ENCODE measurements around the gene RPTOR.
"Not testable (repeated sequence)": the region's sequence is repeated elsewhere in the genome, so short reads cannot be mapped to it uniquely, and the experiment has no call there.

Gene RPTOR

DNA sequence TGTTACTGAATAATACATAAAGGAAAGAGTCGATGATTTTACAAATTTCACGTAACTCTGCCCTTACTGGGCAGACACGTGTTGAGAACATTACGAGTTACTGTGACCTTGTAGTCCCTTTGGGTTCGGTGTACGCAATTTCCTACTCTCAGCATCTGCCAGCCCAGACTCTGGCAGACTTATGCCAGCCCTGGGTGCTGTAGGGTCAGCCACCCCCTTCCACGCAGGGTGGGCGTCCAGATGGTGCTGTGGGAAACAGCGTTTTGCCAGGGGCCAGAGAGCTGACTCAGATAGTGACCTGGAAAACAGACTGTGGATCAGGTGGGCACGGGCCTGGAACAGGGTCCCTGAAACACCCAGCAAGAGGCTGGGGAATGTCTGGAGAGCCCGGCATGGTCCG lies 148.9 kb downstream of the RPTOR start:
- no peak for DNase-seq (ENCODE audit: low read depth in 2 of 2)

DNA sequence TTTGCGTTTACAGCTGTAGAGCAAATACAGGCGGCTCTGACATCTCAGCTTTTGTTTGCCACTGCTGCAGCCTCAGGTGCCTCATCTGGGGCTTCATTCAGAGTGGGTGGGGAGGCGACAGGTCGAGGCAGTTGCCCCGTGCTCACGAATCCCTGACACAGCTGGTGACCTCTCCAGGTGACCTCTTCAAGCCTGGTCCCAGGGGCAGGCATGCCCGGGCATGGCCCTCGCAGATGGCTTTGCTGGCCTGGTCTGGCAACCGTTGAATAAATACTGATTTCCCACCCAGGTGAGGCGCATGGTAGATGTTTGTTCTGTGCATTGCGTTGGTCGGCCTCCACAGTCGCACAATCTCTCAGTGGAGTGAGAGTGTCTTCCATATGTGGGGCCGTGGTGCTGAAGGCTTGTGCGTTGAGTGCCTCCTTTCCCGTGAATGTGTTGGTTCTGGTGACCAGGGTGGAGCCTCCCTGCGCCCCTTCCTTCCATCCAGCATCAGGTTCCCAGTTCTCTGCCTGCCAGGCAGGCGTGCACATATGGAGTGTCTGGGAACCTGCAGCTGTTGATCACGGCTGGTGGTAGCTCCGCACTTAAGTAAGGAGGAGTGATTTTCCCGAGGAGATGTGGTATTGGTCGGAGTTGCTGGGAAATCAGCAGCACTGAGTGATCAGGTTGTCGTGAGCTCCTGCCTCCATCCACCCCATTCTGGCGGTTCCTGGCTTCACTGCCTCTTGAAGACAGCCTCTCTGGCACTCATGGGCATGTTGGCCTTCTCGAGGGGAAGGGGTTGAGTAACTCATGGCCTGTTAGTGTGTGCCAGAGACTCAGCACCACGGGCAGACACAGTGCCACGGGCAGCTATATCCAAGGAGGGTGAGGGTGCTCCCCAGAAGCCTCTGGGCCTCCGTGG lies 149.7 kb downstream of the RPTOR start:
- no peak for DNase-seq (ENCODE audit: low read depth in 2 of 2)

DNA sequence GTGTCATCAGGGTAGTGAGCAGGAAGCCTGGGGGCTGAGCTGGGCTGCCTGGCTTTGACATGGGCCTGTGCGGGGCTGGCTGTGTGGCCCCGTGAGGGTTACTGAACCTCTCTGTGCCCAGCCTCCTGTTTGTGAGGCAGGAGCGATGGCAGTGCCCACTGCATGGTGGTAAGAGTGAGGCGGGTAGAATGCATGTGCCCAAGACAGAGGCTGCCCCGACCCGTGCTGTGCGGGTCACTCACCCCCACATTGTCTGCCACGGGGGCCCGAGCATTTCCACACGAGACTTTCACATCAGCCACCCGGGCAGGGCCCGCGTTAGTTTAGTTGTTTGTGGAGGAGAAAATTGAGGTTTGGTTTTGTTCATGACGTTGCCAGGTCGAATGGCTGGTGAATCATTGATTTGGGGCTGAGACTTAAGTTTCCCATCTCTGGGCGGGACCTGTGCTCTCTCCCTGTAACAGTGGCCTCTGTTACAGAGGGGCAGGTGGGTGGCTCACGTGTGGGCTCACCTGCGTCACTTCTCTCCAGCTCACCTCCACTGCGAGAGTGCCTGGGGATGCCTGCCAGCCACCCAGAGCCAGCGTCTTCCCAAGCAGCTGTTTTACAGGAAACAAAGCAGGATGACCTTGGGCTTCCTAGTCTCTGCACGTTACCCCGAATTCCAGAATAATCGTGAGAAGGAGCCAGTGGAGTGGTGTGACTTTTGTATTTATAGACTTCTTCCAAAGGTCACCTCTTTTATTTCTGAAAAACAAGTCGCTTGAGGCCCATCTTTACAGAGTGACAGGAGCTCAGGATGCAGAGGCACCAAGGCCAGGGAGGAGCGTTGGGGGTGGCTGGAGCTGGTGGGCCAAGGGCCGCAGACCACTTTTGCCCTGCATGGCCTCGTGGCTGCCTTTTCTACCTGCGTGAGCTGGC lies 150.6 kb downstream of the RPTOR start:
- no peak for DNase-seq (ENCODE audit: low read depth in 2 of 2)

DNA sequence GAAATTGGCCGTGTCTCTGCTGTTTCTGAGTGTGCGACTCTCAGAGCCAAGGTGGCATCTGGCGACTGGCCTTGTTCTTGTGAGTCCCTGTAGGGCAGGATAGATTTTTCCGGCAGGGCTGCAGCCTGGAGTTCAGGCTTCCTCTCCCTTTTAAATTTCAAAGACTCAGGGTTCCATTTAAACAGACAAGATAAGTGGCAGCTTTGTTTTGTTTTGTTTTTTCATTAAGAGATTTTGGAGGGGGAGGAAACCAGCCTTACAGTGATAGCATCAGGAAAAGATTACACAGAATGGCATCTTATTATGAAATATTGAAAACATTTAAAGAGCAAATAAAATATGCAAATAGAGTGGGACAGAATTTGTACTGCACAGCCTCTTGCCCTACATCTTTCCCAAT lies 151.3 kb downstream of the RPTOR start:
- no peak for DNase-seq (ENCODE audit: low read depth in 2 of 2)

DNA sequence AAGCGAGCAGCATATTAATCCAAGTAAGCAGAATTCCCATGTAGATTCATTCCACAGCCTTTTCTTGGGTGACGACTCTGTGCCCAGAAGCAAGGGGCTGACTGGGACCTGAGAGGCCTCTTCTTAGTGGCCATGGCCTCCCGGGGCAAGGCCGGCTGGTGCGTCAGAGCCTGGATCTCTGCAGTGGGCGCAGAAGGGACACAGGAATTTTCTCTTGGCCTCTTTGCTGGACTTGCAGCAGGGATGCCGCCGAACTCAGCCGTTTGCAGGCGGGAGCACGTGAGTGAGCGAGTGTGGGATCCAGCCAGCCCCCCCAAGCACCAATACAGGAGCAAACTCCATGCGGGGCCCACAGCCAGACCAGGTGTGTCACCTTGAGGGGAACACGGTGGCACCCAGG lies 151.8 kb downstream of the RPTOR start:
- DNase-seq (ENCODE audit: low read depth in 2 of 2), result no peak

DNA sequence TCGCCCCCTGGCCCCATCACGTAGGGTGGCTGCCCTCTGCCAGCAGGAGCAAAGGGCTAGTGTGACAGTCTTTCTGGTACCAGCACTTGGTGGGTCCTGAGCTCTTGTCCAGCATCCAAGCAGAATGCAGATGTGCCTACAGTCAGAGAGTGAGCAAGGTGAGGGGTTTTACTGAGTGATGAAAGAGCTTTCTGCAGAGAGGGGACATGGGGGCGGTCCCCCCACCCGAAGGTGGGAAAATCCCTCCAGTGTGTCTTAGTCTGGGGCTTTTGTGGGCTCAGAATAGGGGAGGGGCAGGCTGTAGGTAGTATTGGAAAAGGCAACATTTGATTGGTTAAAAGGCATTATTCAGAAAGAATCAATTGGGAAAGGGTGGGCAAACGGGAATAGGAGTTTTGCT lies 152.3 kb downstream of the RPTOR start:
- DNase-seq (ENCODE audit: low read depth in 2 of 2), result no peak

DNA sequence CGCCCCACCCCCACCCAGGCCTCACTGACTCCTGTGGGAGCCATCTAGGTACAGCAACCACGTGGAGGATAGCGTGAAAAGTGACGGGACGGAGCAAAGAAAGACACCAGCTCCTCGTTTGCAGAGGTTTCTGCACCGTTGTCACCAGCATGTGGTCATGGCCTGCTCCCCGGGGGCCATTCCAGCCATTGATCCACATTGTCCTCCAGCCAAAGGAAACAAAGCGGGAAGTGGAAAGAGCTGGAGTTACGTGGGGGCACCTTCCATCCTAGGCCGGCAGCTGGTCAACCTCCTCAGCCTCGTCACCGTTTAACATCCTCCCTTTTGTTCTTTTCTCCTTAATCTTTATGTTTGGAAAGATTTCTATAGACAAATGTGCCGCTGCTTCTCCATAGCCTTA lies 153.7 kb downstream of the RPTOR start:
- no peak for DNase-seq (ENCODE audit: low read depth in 2 of 2)

DNA sequence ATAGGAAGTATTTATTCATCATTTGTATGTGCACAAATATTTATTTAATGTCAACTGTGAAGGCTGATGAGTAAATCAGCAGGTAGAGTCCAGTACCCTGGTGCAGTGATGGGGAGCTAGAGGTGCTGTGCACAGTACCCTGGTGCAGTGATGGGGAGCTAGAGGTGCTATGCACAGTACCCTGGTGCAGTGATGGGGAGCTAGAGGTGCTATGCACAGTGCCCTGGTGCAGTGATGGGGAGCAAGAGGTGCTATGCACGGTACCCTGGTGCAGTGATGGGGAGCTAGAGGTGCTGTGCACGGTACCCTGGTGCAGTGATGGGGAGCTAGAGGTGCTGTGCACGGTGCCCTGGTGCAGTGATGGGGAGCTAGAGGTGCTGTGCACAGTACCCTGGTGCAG lies 154.6 kb downstream of the RPTOR start:
- DNase-seq (ENCODE audit: low read depth in 2 of 2), result not testable (repeated sequence)

DNA sequence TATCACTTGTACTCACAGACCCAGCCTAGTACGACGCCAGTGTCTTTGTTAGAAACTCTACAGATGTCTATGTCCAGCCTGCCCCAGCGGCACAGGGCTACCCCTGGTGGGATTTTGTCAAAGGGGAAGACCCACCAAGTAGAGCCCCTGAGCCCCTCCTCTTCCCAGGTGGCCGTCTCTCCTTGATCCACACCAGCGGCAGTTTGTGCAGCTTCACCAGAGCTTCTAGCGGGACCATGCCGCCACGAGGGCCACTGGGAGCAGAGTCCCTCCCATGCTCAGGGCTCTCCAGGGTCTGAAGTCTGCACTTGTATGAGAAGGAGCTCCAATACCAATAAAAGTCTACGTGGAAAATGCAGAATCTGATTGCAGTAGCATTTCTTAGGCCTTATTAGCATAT lies 157.1 kb downstream of the RPTOR start:
- DNase-seq (ENCODE audit: low read depth in 2 of 2), result no peak

DNA sequence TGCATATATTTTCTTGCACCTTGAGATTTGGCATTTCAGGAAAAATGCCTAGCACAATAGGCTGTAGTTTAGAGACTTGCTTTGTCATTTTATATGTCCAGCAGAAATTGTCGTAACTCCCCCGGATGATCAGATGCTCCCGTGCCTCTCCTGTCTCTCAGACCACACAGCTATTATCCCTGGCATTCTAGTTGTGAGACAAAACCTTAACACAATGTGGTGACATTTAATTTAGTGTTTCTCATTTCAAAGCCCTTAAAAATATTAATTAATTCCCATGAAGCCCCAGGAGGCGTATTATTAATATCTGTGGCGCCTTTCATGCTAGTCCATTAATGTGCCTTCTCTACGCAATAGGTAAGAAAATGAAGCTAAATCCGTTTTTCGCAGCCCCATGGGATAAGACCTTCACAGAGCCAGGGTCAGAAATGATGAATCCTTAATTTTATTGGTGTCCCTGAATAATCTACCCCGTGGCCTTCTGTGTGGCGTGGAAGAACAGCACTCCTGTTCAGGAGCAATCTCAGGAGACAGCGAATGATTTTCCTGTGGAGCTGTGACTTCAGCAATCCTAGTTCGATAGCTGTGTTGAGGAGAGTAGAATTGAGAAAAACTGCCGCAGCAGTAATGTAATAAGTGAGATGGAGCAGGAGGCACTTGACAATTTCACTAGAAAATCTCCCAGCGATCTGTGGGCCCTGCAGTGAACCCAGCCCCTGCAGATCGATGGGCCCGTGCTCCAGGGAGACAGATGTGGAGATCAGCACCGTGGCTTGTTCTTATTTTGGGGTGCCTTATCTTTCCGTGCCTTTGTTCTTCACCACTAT lies 157.9 kb downstream of the RPTOR start:
- no peak for DNase-seq (ENCODE audit: low read depth in 2 of 2)

DNA sequence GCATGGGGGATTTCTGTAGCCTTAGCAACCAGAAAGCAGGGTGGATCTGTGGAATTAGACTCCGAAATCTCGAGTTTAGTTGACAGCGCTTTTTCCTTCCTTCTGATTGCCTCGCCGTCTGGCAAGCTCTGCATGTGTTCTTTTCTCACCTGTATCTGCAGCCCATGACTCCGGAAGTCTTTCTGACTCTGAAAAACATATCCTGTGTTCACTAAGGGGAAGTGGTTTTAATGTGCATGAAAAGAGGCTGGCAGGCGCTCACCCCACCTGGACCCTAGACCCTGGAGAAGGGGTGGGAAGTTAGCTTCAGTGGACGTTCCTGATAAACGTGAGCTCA lies 158.5 kb downstream of the RPTOR start:
- no peak for DNase-seq (ENCODE audit: low read depth in 2 of 2)

DNA sequence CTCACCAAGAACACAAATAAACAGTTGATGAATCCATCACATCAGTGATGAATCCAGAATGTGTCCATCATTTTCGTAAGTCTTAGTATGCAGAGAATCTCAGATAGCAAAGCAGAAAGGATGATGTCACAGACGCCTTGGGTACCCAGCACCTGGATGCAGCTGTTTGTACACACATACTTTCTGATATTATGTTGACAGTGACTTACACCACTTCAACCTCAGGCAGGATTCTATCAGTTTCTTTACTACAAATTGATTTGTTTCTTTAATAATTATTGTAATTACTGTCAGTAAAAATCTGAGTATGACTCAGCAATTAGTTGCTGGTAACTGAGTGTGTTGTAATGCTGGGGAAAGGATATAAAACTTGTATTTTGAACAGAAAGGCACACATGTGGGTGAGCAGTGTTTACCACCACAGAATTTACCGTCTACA lies 159.8 kb downstream of the RPTOR start:
- DNase-seq (ENCODE audit: low read depth in 2 of 2), result no peak

DNA sequence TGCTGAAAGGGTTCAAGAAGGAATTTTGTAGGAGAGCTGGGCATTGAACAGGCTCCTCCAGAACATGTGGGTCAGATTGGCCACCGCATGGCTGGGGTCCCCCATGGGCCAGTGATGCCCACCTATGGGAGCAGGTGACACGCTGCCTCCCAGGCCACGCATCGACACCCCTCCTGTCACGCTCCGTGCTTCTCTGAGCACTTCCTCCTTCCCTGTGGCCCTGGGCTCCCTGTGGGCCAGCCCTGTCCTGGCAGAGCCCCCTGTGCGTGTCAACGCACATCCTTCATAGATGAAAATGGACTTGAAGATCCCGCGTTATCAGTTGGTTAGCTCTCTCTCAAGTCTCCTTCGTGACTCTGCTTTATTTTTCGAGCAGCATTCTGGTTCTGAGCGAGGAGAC lies 160.3 kb downstream of the RPTOR start:
- no peak for DNase-seq (ENCODE audit: low read depth in 2 of 2)

DNA sequence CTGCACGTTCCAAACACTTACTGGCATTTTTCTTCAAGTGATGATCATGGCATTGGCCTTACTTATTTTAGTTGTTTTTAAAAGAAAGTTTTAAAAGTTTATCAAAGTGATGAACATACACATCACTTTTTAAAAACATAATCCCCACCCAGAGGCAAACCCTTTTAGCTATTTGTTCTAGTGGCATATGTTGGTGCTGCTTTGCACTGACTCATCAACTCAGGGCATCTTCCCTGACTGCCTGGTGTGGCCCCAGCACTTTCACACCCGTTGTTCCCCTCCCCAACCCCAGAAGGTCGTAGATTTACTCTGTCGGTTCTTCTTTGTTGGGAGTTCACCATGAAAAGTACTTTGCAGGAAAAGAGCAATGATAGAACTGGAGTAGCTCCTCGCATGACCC lies 161.3 kb downstream of the RPTOR start:
- DNase-seq (ENCODE audit: low read depth in 2 of 2), result no peak

DNA sequence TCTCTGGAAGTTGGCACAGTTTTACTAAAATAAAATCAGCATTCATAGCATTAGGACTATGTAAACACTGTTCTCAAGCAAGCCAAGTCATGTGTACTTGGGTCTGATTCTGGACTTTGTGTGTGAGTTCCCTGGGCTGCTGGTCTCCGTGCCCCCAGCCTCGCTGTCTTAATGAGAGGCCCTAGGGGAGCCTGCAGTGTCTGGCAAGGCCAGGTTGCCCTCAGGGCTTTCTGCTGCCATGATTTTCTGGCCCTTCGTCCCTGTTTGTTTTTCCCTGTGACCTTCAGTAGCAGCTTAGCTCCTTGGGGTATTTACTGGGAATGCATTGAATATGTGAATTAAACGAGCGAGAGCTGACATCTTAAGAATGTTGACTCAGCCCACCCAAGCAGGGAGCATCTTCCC lies 161.8 kb downstream of the RPTOR start:
- no peak for DNase-seq (ENCODE audit: low read depth in 2 of 2)

DNA sequence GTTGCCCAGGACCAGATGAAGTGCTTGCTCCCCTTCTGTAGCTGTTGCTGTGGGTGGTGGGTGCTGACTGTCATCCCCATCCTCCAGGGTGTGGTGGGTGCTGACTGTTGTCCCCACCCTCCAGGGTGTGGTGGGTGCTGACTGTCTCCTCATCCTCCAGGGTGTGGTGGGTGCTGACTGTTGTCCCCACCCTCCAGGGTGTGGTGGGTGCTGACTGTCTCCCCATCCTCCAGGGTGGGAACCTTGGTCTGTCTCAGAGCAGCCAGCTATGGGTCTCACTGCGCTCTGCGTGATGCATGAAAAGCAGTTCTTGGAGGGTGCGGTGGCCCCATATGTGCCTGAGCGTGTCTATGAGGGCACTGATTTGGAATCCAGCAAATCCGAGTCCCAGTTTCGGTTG lies 163.8 kb downstream of the RPTOR start:
- no peak for DNase-seq (ENCODE audit: low read depth in 2 of 2)

DNA sequence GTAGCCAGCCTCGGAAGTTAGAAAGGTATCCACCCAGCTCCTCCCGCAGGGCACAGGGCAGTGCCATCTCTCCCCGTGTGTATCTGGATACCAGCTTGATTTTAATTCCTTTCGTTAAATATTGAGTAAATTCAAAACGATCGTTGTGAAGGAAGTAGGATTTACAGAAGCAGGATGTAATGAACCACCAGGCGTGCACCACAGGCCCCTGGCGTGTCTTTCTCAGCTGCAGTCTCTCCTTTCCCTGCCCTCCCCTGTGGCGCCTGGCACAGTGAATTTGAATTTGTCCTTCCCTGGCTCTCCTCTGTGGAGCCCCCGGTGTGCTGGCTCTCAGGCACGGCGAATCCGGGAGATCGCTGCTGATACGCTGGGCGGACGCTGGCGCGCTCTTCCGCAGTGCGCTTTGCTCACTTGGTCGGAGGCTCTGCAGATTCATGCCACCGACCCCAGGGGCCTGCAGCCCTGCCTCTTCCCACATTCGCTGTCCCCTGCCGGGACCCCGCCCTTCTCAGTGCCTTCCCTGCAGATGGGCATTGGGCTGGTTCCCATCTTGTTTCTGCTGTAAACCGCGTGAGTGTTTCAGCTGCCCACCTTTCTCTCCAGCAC lies 164.6 kb downstream of the RPTOR start:
- no peak for DNase-seq (ENCODE audit: low read depth in 2 of 2)

DNA sequence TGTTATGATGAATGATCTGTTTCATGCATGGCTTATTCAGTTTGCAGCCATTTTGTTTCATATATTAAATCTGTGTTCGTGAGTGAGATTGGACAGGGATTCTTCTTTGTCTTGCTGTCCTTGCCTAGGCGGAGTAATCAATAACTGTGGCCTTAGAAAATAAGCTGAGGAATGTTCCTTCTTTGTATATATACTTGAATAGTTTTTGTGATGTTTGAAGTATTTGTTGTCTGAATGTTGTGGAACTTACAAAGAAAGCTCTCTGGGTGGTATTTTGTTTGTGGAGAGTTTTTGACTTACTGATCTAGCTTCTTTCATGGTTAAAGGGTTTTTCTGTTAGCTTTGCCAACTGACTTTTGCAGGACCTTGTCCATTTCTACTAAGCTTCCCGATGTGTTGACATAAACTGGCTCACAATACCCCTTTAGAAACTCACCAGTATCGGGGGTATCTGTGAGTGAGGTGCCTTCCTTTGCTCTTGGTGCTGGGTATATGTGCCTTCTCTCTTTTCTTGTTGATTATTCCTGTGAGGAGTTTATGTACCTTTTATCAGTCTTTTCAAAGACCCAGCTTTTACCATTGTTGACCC lies 166.2 kb downstream of the RPTOR start:
- no peak for DNase-seq (ENCODE audit: low read depth in 2 of 2)

DNA sequence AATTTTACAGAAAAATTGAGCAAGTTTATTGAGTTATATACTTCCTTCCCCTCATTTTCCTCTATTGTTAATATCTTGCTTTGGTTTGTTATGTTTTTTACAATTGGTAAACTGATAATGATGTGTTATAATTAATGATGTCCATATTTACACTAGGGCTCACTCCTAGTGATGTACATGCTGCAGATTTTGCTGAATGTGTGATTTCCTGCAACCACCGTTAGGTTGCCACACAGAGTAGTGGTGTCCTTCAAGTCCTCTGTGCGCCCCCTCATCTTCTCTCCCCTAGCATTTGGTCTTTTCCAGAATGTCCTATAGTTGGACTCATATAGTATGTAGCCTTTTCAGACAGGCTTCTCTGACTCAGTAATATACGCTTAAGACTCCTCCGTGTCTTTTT lies 167.5 kb downstream of the RPTOR start:
- DNase-seq (ENCODE audit: low read depth in 2 of 2), result no peak

DNA sequence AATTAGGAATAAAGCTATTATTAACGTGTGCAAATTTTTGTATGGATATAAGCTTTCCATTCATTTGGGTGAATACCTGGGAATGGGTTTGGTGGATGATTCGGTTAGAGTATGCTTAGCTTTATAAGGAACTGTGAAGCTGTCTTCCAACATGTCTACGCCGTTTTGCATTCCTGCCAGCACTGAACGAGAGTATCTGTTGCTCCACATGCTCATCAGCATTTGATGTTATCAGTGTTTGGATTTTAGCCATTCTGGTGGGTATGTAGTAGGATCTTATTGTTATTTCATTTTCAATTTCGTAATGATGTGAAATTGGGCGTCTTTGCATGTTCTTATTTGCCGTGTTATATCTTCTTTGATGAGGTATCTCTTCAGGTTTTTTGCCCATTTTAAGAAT lies 168.0 kb downstream of the RPTOR start:
- no peak for DNase-seq (ENCODE audit: low read depth in 2 of 2)
